B cell (primary cell): ENCODE measurements around the gene SCUBE1. TPM values are rescaled to one million over a fixed set of nuclear protein-coding genes. Genes with fewer than 3 reads are reported as not detected.
A peak's percentile ranks its signal among the peaks of the same experiment; 100 is the strongest.

ENCODE experiments used
- ATAC-seq: fragments of 200-7000 bp; cut with Tn5 transposase; one replicate; pipeline ENCODE4 v1.10.0; 2021; ENCODE audit warnings: low read depth, mild to moderate bottlenecking, moderate number of reproducible peaks, moderate library complexity
- CTCF ChIA-PET: fragments of 350-600 bp; sonication (Branson Sonifier 250); formaldehyde crosslinking; loops from one replicate; lab custom pipeline; 2021; ENCODE audit warnings: antibody characterized with exemption, inconsistent platforms; lab: Charles Lee
- POLR2A ChIA-PET: fragments of 350-600 bp; sonication (Branson Sonifier 250); formaldehyde crosslinking; loops from one replicate; lab custom pipeline; 2021; ENCODE audit warnings: antibody characterized with exemption; lab: Charles Lee
- DNase-seq: peaks from one replicate; pipeline ENCODE4 v3.0.0; 2013
- H2AFZ ChIP-seq: 2 replicates; pipeline ENCODE4 v1.6.1; 2012; ENCODE audit warnings: mild to moderate bottlenecking, low read depth, low read length; ENCODE audit not compliant: insufficient read depth, poor library complexity, severe bottlenecking
- H3K27ac ChIP-seq, 2 donors: 1 replicate in 1 of 2; 2 replicates in 1 of 2; pipeline ENCODE4 v1.5.1; 2012 to 2013; ENCODE audit warnings: low read length in 2 of 2, mild to moderate bottlenecking in 2 of 2, moderate library complexity in 1 of 2
- H3K27me3 ChIP-seq, 4 experiments: fragments of 200-600 bp in 1 of 4; sonication (generic) in 1 of 4; replicated peaks in 1 of 4; 1 replicate in 2 of 4; 2 replicates in 2 of 4; pipeline versions ENCODE4 v1.6.1 to v1.7.0; 2013 to 2016; ENCODE audit warnings: low read length in 3 of 4, mild to moderate bottlenecking in 2 of 4, mixed read lengths in 1 of 4, moderate library complexity in 1 of 4; ENCODE audit not compliant: insufficient read depth in 4 of 4, control insufficient read depth in 3 of 4; ENCODE audit errors: control extremely low read depth in 1 of 4
- H3K36me3 ChIP-seq, 2 experiments: replicated peaks in 1 of 2; 1 replicate in 1 of 2; 2 replicates in 1 of 2; pipeline versions ENCODE4 v1.6.1 to v1.7.1; 2013; ENCODE audit warnings: low read length in 1 of 2; ENCODE audit not compliant: insufficient read depth in 2 of 2, control insufficient read depth in 1 of 2; ENCODE audit errors: control extremely low read depth in 1 of 2, extremely low read depth in 1 of 2
- H3K4me1 ChIP-seq, 2 donors: fragments of 200-600 bp in 1 of 2; sonication (generic) in 1 of 2; 1 replicate in 1 of 2; 2 replicates in 1 of 2; pipeline versions ENCODE4 v1.5.1 to v1.6.1; 2013 to 2017; ENCODE audit warnings: low read length in 2 of 2; ENCODE audit not compliant: control insufficient read depth in 2 of 2, insufficient read depth in 2 of 2
- H3K4me2 ChIP-seq: replicated peaks from 2 replicates; pipeline ENCODE3; 2012; ENCODE audit warnings: mild to moderate bottlenecking, low read depth, low read length; ENCODE audit not compliant: poor library complexity, severe bottlenecking
- H3K4me3 ChIP-seq, 5 experiments: fragments of 200-600 bp in 1 of 5; sonication (generic) in 1 of 5; 1 replicate in 3 of 5; 2 replicates in 2 of 5; pipeline versions ENCODE4 v1.5.1 to v1.7.0; 2011 to 2016; ENCODE audit warnings: low read length in 4 of 5, mild to moderate bottlenecking in 4 of 5, low read depth in 2 of 5, control low read depth in 1 of 5, moderate library complexity in 1 of 5; ENCODE audit not compliant: insufficient read depth in 1 of 5; ENCODE audit errors: control extremely low read depth in 1 of 5, extremely low read depth in 1 of 5
- H3K79me2 ChIP-seq: fragments of 200-600 bp; sonication (generic); one replicate; pipeline ENCODE4 v1.6.0; 2016; ENCODE audit warnings: low read length; ENCODE audit not compliant: control insufficient read depth, insufficient read depth
- H3K9ac ChIP-seq: fragments of 200-600 bp; sonication (generic); 2 replicates; pipeline ENCODE4 v1.6.1; 2017; ENCODE audit warnings: mild to moderate bottlenecking, low read length, moderate library complexity
- H3K9me3 ChIP-seq, 3 donors: one replicate each; pipeline versions ENCODE4 v1.6.1 to v1.7.1; 2013; ENCODE audit warnings: low read length in 2 of 3; ENCODE audit not compliant: control insufficient read depth in 2 of 3, insufficient read depth in 1 of 3; ENCODE audit errors: control extremely low read depth in 1 of 3
- H4K20me1 ChIP-seq: 2 replicates; pipeline ENCODE4 v1.6.0; 2012; ENCODE audit warnings: mild to moderate bottlenecking, low read length; ENCODE audit not compliant: insufficient read depth, control insufficient read depth, poor library complexity, severe bottlenecking
- H3K27ac Mint-ChIP-seq: one replicate; pipeline ENCODE4 v1.8.0; 2021; ENCODE audit warnings: mixed read lengths
- H3K27me3 Mint-ChIP-seq: one replicate; pipeline ENCODE4 v1.8.0; 2021; ENCODE audit warnings: mixed read lengths
- H3K4me1 Mint-ChIP-seq: one replicate; pipeline ENCODE4 v1.8.0; 2021; ENCODE audit warnings: mixed read lengths
- H3K4me3 Mint-ChIP-seq: one replicate; pipeline ENCODE4 v1.8.0; 2021; ENCODE audit warnings: mixed read lengths
- H3K9me3 Mint-ChIP-seq: one replicate; pipeline ENCODE4 v1.8.0; 2022; ENCODE audit warnings: mixed read lengths; ENCODE audit not compliant: insufficient read depth
- CTCF ChIP-seq: fragments of 200-600 bp; IDR thresholded peaks from one replicate; pipeline ENCODE4 v1.8.0; 2022; ENCODE audit warnings: antibody characterized with exemption, mild to moderate bottlenecking
- EZH2 ChIP-seq: IDR thresholded peaks from 2 replicates; pipeline ENCODE4 v1.6.1; 2012; ENCODE audit warnings: borderline replicate concordance, low read depth, mild to moderate bottlenecking, moderate library complexity, low read length; ENCODE audit not compliant: insufficient read depth, poor library complexity, severe bottlenecking
- WGBS: methylation state at CpG from one replicate; pipeline ENCODE4 v1.1.5; 2013; ENCODE audit warnings: missing lambda C conversion rate; ENCODE audit not compliant: insufficient coverage; 5-methylcytosine and 5-hydroxymethylcytosine counted together
- intact Hi-C: fragments of 100-400 bp; cut with micrococcal nuclease; formaldehyde crosslinking; loops from one replicate; pipeline ENCODE4 v1.10.0; 2022
- polyA plus RNA-seq: library from polyadenylated mRNA; depleted of rRNA; stranded (reverse); fragments of >200 nt; gene quantifications from 2 replicates; pipeline ENCODE4 v1.2.3, GENCODE V29; 2012
- total RNA-seq, 2 donors: library from RNA; stranded (reverse); fragments of 120-200 nt in 1 of 2; gene quantifications; 1 replicate in 1 of 2; 2 replicates in 1 of 2; pipeline versions ENCODE4 v1.2.3 to v1.2.4, GENCODE V29; 2013 to 2022

SCUBE1 gene
- total and polyA plus RNA-seq, 2 donors (not counting 1 experiment from before 2014, with no cell fraction given) = not detected

DNA sequence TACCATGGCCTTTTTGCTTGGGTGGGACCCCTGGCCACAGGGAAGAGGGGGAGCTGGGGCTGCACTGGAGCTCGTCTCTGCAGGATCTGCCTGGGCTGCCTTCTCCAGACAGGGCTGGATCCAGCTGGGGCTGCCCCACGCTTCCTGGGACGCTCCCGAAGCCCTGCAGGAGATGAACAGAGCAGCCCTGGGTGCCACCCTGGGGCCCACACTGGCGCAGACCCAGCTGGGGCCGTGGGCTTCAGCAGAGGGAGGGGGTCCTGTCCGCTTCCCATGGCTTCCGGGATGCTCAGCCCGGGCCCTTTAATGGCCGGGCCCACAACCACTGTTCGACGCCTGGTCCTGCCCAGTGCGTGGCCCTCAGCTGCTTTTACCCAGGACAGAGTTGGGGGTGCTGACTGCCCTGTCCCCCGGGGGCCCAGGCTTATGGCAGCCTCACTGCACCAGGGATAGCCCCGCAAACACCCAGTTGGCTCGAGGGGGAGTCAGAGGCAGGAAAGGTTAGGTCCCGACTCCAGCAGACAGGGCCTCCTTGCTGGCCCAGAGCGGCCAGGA is 179.9 kb downstream of the SCUBE1 start:
- Mint-ChIP-seq H3K4me3 (no peak overlapping the region), H3K4me1 (peaks cover 11% of the 10 kb centered on the region), H3K27me3 (no peaks in the 10 kb centered on the region), H3K9me3 (no peaks in the 10 kb centered on the region), H3K27ac (peak overlapping the region; percentile 73)
- H3K4me1 ChIP-seq = peaks cover 0 to 12% of the 10 kb centered on the region in 2 donors
- H3K9ac ChIP-seq = no peak overlapping the region
- H3K4me2 ChIP-seq = peak overlapping the region; percentile 8
- H3K27me3 ChIP-seq = no peaks in the 10 kb centered on the region
- TF ChIP-seq EZH2 (no peak), CTCF (no peak)
- H3K36me3 ChIP-seq = peaks cover 0 to 5% of the 10 kb centered on the region in 2 experiments
- DNase-seq (no peak), ATAC-seq (no peak)
- H3K79me2 ChIP-seq = no peaks in the 10 kb centered on the region
- ChIA-PET CTCF (interaction anchor here (0.5 to 1.5 kb wide), 2 partner anchors 16 to 30 kb away, joined by 3 read pairs; no protein-coding TSS in a partner anchor), POLR2A (interaction anchor here (1.0 to 1.1 kb wide), 2 partner anchors 11 to 163 kb away, joined by 3 read pairs; no protein-coding TSS in a partner anchor)
- intact Hi-C loops = no loop called here
- H2AFZ ChIP-seq = no peak overlapping the region
- 94% methylated on average over 18 of the region's 18 CpGs for WGBS
- peaks cover 11% of the 10 kb centered on the region for H4K20me1 ChIP-seq
- no peak overlapping the region for H3K4me3 ChIP-seq
- H3K27ac ChIP-seq = no peak overlapping the region
- H3K9me3 ChIP-seq = no peaks in the 10 kb centered on the region

GRCh38 chr22:43162412-43163150 is 180.6 kb downstream of the SCUBE1 start:
- DNase-seq (no peak), ATAC-seq (no peak)
- peaks cover 11% of the 10 kb centered on the region for H3K4me1 Mint-ChIP-seq
- TF ChIP-seq EZH2 (no peak), CTCF (no peak)
- intact Hi-C loops = no loop called here
- CTCF ChIA-PET = interaction anchor here (0.5 to 1.5 kb wide), 2 partner anchors 15 to 29 kb away, joined by 3 read pairs; no protein-coding TSS in a partner anchor
- H3K4me3 Mint-ChIP-seq = no peak overlapping the region
- peaks cover 0 to 5% of the 10 kb centered on the region in 2 experiments for H3K36me3 ChIP-seq
- H3K79me2 ChIP-seq = no peaks in the 10 kb centered on the region
- peaks cover 0 to 12% of the 10 kb centered on the region in 2 donors for H3K4me1 ChIP-seq
- no peak overlapping the region for H3K4me2 ChIP-seq
- no peaks in the 10 kb centered on the region for H3K9me3 ChIP-seq
- H2AFZ ChIP-seq = no peak overlapping the region
- H3K27ac Mint-ChIP-seq = no peak overlapping the region
- H3K9me3 Mint-ChIP-seq = no peaks in the 10 kb centered on the region
- no peak overlapping the region for H3K27ac ChIP-seq
- WGBS = 97% methylated on average over 21 of the region's 24 CpGs
- POLR2A ChIA-PET = interaction anchor here (0.7 kb wide), 1 partner anchor 19 kb away, joined by 3 read pairs; no protein-coding TSS in a partner anchor
- H3K9ac ChIP-seq = no peak overlapping the region
- no peaks in the 10 kb centered on the region for H3K27me3 ChIP-seq
- H4K20me1 ChIP-seq = peaks cover 11% of the 10 kb centered on the region
- H3K27me3 Mint-ChIP-seq = no peaks in the 10 kb centered on the region
- H3K4me3 ChIP-seq = no peak overlapping the region
